NOMO-1 (cell line): Measurements from ENCODE around the gene SLC8A2.

ENCODE experiments used
- DNase-seq, 2 experiments: peaks; one replicate each; lab custom pipeline; 2025; ENCODE audit not compliant: unreplicated experiment in 2 of 2; lab: John Stamatoyannopoulos, UW

Gene SLC8A2

GRCh38 chr19:47506459-47506858, 34.8 kb upstream of the SLC8A2 start:
- DNase-seq = no peak

- no peak for DNase-seq
Observed at GRCh38 chr19:47505506-47505905, 33.8 kb upstream of the SLC8A2 start.

GRCh38 chr19:47503826-47504150, 32.1 kb upstream of the SLC8A2 start:
- DNase-seq = no peak

- DNase-seq = no peak
Observed at GRCh38 chr19:47503130-47503825, 31.6 kb upstream of the SLC8A2 start.

- no peak for DNase-seq
Observed at GRCh38 chr19:47499863-47500830, 28.5 kb upstream of the SLC8A2 start.

DNA sequence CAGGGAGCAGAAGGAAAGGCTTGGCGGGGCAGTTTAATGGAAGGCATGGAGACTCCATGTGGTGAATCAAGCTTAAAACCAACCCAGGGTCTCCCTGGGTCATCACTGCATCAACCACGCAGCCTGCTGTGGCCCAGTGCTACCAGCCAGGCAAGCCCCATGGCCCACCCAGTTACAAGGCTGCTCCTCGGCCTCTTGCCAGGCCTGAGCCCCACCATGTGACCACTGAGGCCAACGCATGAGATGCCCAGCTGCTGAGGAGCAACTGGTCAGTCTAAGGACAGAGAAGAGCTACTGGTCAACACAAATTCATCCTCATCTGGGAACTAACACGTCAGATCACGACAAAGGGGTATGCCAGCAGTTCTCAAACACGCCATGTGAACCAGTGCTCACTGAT, 27.7 kb upstream of the SLC8A2 start:
- DNase-seq = no peak

- DNase-seq = no peak
Observed at GRCh38 chr19:47498561-47498960, 26.9 kb upstream of the SLC8A2 start.

DNA sequence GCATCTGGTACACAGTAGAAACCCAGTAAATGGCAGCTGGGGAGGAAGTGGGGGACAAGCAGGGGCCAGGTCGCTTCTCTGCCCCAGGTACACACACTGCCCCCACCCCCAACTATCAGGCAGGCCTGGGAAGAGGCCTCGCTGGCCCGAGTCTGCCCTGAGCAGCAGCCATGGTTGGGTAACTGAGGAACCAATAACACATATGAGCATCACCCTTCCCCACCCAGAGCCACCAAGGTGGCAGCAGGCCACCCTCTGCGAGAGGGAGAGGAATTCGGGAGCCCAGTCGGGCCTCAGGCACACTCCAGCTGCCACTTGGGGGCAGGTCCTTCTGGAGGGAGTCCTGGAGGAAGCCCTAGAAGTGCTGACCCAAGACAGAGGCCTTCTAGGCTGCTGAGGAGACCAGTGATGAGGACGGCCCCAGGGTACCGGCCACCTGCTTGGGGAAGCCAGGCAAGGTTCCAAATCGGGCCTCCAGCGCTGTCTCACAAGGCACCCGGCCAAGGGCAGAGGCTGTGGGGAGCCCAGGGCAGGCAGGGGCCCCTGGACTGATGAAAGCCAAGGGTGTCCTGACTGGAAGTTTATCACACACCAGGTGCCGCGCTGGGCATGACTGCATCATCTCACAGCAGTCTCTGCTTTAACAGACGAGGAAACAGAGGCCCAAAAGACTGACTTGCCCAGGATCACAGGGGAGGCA, 26.3 kb upstream of the SLC8A2 start:
- DNase-seq = no peak

DNA sequence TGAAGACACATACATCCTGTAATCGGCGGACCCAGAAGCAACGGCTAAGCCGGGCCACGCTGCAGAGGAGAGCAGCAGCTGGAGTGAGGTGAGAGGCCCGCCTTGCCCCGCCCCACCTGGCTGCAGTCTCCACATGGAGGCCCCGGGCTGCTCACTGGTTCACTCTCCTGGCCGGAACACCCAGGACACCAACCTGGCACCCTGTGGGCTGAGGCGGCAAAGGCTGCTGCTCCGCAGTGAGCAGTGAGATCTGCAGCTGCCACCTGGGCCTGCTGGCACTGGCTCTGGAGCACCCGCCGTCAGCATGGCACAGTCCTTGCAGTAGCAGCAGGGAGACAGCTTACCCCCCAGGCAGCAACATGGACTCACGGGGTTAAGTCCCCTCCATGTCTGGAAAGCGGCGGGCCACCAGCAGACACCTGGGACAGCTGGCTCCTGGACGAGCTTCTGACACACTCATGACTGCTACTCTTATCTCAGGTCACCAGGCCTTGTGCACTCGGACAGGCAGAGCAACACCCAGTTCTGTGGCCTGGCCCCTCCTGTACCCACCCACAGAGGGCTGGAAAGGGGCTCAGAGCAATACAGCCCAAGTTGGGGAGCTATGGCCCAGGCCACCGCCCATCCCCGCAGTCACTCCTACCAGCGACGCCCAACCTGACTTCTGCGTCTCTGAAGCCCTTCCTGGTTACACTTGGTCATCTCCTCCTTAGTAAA, 25.5 kb upstream of the SLC8A2 start:
- no peak for DNase-seq

DNA sequence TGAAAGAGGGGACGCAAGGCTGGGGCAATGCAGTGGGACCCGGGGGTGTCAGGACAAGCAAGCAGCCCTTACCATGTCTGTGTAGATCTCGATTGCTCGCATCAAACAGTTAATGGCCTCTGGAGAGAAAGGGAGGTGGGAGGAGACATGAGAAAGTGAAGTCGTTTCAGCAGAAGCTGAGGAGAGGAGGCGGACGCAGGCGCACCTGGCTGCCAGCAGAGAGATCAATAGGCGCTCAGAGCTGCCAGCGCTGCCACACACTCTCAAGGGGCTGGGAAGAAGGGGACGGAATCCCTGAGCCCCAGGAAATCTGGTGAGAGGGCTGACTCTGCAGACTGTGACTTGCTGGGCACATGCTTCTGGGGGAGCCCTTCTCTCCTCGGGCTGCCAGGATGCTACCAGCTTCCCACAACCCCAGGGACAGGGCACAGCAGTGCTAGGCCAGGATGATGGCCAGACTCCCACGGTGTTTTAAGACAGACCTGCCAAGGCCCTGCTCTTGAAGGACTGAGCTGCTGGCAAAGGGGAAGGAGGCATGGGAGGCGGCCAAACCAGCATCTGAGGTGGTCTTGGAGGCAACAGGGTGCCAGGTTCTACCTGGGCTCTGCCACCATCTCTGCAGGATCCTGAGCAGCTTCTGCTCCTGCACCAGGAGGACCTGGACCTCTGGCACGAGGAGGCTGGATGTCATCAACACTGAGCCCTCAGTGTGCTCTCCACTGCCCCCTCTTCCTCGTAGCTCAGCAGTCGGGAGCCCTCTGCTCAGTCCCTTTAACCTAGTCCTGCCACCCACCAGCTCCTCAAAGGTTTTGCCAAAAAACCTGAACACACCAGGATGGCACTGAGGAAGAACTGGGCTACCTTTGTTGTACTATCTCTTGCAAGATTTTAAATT, 24.0 kb upstream of the SLC8A2 start:
- no peak for DNase-seq

DNA sequence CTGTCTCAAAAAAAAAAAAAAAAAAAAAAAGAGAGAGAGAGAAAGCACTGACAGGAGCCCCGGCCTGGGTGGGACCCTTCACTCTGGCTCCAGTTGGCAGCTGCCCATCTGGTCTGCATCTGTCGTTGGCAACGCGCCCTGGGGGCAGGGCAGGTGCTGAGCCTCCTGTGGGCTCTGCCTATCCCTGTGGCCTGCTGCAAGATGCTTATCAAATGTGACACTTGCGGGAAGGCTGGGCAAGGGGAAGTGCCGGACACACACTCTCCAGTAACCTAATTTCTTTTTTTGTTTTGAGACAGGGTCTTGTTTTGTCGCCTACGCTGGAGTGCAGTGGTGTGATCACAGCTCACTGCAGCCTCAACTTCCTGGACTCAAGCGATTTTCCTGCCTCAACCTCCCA, 23.0 kb upstream of the SLC8A2 start:
- DNase-seq = no peak

DNA sequence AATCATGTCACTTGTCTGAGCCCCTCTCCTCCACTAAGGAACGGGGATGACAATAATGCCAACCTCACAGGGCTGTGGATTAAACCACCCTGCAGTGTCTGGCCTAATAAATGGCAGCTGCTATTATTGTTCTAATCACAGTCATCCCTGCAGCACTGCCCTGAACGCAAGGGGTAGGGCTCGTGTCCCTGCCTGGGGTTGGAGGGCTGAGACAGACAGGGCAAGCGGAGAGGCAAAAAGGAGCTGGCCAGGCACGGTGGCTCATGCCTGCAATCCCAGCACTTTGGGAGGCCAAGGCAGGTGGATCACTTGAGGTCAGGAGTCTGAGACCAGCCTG, 22.5 kb upstream of the SLC8A2 start:
- no peak for DNase-seq

GRCh38 chr19:47493378-47494210, 21.9 kb upstream of the SLC8A2 start:
- no peak for DNase-seq

- DNase-seq = no peak
Observed at GRCh38 chr19:47492571-47493377, 21.1 kb upstream of the SLC8A2 start.

DNA sequence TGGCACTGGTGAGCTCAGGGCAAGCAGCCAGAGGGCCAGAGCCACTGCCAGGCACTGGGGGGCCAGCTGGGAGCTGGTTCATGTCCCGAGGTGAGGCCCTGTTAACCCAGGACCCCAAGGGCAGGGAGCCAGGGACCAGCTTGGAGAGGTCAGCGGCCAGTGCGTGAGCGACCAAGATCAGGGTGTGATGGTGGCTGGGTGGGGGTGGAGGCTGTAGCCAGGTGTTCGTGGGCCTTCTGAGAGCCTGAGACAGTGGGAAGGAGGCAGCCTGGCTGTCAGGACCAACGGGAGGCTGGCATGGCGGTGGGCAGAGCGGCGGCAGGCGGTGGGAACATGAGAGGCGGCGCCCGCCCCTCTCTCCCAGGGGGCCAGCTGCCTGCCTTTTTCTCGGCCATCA, 20.4 kb upstream of the SLC8A2 start:
- DNase-seq = no peak

GRCh38 chr19:47491358-47492136, 19.9 kb upstream of the SLC8A2 start:
- no peak for DNase-seq

DNA sequence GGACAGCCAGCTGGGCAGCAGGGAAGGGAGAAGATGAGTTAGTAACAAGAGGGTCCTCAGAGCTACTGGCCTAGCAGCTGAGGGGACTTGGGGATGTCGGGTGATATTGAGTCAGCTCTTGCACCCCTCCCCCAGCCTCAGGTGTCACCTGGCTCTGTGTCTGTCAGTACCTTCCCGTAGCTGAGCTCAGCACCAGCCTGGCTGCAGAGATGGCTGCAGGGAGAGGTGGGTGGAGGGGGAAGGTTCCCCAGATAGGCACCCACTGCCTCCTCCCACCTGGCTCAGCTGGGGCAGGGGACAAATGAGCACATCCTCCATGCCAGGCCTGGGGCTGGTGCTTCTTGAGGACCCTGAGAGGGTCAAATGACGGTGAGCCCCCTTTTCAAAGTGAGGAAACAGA, 19.2 kb upstream of the SLC8A2 start:
- no peak for DNase-seq

DNA sequence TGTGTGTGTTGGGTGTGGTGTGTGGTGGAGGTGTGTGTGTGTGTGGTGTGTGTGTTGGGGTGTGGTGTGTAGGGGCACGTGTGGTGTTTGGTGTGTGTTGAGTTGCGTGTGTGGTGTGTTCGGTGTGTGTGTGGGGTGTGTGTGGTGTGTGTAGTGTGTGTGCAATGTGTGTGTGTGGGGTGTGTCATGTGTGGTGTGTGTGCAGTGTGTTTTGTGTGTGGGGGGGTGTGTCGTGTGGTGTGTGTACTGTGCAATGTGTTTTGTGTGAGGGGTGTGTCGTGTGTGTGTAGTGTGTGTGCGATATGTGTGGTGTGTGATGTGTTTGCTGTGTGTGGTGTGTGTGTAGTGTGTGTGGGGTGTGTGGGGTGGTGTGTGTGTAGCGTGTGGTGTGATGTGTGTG, 18.3 kb upstream of the SLC8A2 start:
- no peak for DNase-seq
